Measurements from ENCODE around the gene CST3.

DNA sequence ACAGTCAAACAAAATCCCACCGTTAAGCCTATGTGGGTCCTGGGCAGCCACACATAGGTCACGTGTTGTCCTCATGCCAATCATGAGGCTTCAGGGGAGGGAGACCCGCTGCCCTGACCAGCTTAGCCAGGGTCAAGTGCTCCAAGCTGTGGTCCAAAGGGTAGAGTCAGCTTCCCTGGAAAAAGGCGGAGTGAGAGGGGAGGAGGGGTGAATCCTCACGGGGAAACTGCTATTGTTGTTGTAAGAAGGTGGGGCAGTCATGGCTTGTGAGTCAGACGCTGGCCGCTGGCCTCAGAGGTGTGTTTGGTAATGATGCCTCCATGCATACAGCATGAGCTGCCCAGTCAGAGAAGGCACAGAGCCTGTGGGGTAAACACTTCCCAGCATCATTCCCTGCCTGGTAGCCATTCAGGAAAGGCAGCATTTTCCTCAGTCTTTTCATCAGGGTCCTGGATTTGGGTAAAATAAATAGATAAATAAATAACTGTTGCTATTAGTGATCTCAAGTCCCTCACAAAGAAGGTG, 8.7 kb downstream of the CST3 start:
- TF ChIP-seq, protein P1, sequence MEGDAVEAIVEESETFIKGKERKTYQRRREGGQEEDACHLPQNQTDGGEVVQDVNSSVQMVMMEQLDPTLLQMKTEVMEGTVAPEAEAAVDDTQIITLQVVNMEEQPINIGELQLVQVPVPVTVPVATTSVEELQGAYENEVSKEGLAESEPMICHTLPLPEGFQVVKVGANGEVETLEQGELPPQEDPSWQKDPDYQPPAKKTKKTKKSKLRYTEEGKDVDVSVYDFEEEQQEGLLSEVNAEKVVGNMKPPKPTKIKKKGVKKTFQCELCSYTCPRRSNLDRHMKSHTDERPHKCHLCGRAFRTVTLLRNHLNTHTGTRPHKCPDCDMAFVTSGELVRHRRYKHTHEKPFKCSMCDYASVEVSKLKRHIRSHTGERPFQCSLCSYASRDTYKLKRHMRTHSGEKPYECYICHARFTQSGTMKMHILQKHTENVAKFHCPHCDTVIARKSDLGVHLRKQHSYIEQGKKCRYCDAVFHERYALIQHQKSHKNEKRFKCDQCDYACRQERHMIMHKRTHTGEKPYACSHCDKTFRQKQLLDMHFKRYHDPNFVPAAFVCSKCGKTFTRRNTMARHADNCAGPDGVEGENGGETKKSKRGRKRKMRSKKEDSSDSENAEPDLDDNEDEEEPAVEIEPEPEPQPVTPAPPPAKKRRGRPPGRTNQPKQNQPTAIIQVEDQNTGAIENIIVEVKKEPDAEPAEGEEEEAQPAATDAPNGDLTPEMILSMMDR (IDR thresholded peaks at IDR 0.05), result no peak
- TF ChIP-seq POLR2A (IDR thresholded peaks at IDR 0.05) (no peak), POLR2AphosphoS5 (IDR thresholded peaks at IDR 0.05) (no peak), EP300 (IDR thresholded peaks at IDR 0.05) (no peak)
